IMR-90 (cell line): Measurements from ENCODE around the gene VDAC1. TPM values are rescaled to one million over a fixed set of nuclear protein-coding genes. Genes with fewer than 3 reads are reported as not detected.

ENCODE experiments used
- ATAC-seq: fragments of 200-7000 bp; cut with Tn5 transposase; 2 replicates; pipeline ENCODE4 v1.9.1; 2020; ENCODE audit warnings: low read depth, mild to moderate bottlenecking, moderate library complexity
- BruUV-seq: library from RNA; stranded (reverse); fragments of 400-500 nt; replicated peaks from 2 replicates; lab custom pipeline; 2021; lab: Mats Ljungman, UMichigan
- CTCF ChIA-PET: fragments of 300-600 bp; formaldehyde crosslinking; extraction: SDS; loops from one replicate; lab custom pipeline; 2021; ENCODE audit warnings: antibody characterized with exemption; lab: Yijun Ruan, JAX
- POLR2A ChIA-PET: fragments of 300-600 bp; sonication (Branson Sonifier 250); formaldehyde crosslinking; loops from one replicate; lab custom pipeline; 2022; ENCODE audit warnings: antibody characterized with exemption; ENCODE audit not compliant: unreplicated experiment; lab: Charles Lee
- DNase-seq: peaks from one replicate; pipeline ENCODE4 v3.0.0; 2013
- H2AFZ ChIP-seq: replicated peaks from 2 replicates; pipeline ENCODE3; 2013; ENCODE audit warnings: low read length, mild to moderate bottlenecking; ENCODE audit not compliant: poor library complexity
- H2AK5ac ChIP-seq: 2 replicates; pipeline ENCODE4 v1.6.1; 2013; ENCODE audit warnings: low read depth, low read length, inconsistent platforms
- H2AK9ac ChIP-seq: replicated peaks from 2 replicates; pipeline ENCODE3; 2013; ENCODE audit warnings: mild to moderate bottlenecking, low read depth, low read length, moderate library complexity; ENCODE audit not compliant: poor library complexity
- H2BK120ac ChIP-seq: 2 replicates; pipeline ENCODE4 v1.6.1; 2013; ENCODE audit warnings: low read depth, low read length, inconsistent platforms
- H2BK15ac ChIP-seq: 3 replicates; pipeline ENCODE4 v1.6.1; 2013; ENCODE audit warnings: low read depth, low read length, inconsistent platforms
- H2BK20ac ChIP-seq: 2 replicates; pipeline ENCODE4 v1.6.1; 2013; ENCODE audit warnings: low read depth, mild to moderate bottlenecking, inconsistent platforms, low read length, moderate library complexity
- H2BK5ac ChIP-seq: 2 replicates; pipeline ENCODE4 v1.6.1; 2013; ENCODE audit warnings: mild to moderate bottlenecking, low read depth, low read length, inconsistent platforms; ENCODE audit not compliant: poor library complexity, severe bottlenecking
- H3K14ac ChIP-seq: replicated peaks from 2 replicates; pipeline ENCODE4 v1.6.1; 2013; ENCODE audit warnings: low read depth, low read length, inconsistent platforms
- H3K18ac ChIP-seq: 2 replicates; pipeline ENCODE4 v1.6.1; 2013; ENCODE audit warnings: low read depth, low read length, control low read depth
- H3K23ac ChIP-seq: 2 replicates; pipeline ENCODE4 v1.6.1; 2013; ENCODE audit warnings: low read depth, low read length, inconsistent platforms
- H3K27ac ChIP-seq: 2 replicates; pipeline ENCODE4 v1.5.1; 2013; ENCODE audit warnings: mild to moderate bottlenecking, control low read depth, low read length; ENCODE audit not compliant: insufficient read depth
- H3K27me3 ChIP-seq: 2 replicates; pipeline ENCODE4 v1.6.1; 2013; ENCODE audit warnings: low read length; ENCODE audit not compliant: control insufficient read depth, insufficient read depth
- H3K36me3 ChIP-seq: 2 replicates; pipeline ENCODE4 v1.6.1; 2013; ENCODE audit warnings: low read length, mixed read lengths; ENCODE audit not compliant: control insufficient read depth, insufficient read depth
- H3K4ac ChIP-seq: 2 replicates; pipeline ENCODE4 v1.6.1; 2013; ENCODE audit warnings: low read depth, low read length, inconsistent platforms
- H3K4me1 ChIP-seq: 2 replicates; pipeline ENCODE4 v1.6.1; 2013; ENCODE audit warnings: low read length, mixed read lengths; ENCODE audit not compliant: control insufficient read depth, insufficient read depth
- H3K4me2 ChIP-seq: 2 replicates; pipeline ENCODE4 v1.6.1; 2013; ENCODE audit warnings: low read depth, mild to moderate bottlenecking, control low read depth, low read length, moderate library complexity
- H3K4me3 ChIP-seq: 2 replicates; pipeline ENCODE4 v1.5.1; 2013; ENCODE audit warnings: low read depth, mild to moderate bottlenecking, control low read depth, low read length, moderate library complexity; ENCODE audit not compliant: insufficient read depth
- H3K56ac ChIP-seq: 2 replicates; pipeline ENCODE4 v1.6.1; 2013; ENCODE audit warnings: low read length, inconsistent platforms; ENCODE audit not compliant: insufficient read depth; ENCODE audit errors: extremely low read depth
- H3K79me1 ChIP-seq, 2 experiments: 2 replicates each; pipeline ENCODE4 v1.6.1; 2013; ENCODE audit warnings: low read length in 2 of 2, inconsistent platforms in 1 of 2, low read depth in 1 of 2
- H3K9ac ChIP-seq: 2 replicates; pipeline ENCODE4 v1.6.1; 2013; ENCODE audit warnings: low read depth, low read length, control low read depth
- H3K9me1 ChIP-seq: 2 replicates; pipeline ENCODE4 v1.6.1; 2013; ENCODE audit warnings: low read length, inconsistent platforms; ENCODE audit not compliant: insufficient read depth
- H3K9me3 ChIP-seq: 2 replicates; pipeline ENCODE4 v1.6.1; 2013; ENCODE audit warnings: low read length; ENCODE audit not compliant: control insufficient read depth, insufficient read depth
- H4K20me1 ChIP-seq: 2 replicates; pipeline ENCODE4 v1.6.1; 2013; ENCODE audit warnings: low read length, inconsistent platforms; ENCODE audit not compliant: insufficient read depth
- H4K5ac ChIP-seq: 2 replicates; pipeline ENCODE4 v1.6.1; 2013; ENCODE audit warnings: mild to moderate bottlenecking, low read depth, low read length, control low read depth
- H4K8ac ChIP-seq, 2 experiments: 2 replicates each; pipeline ENCODE4 v1.6.1; 2013; ENCODE audit warnings: low read depth in 2 of 2, low read length in 2 of 2, control low read depth in 1 of 2, inconsistent platforms in 1 of 2
- H4K91ac ChIP-seq: 2 replicates; pipeline ENCODE4 v1.6.1; 2013; ENCODE audit warnings: low read depth, low read length, inconsistent platforms; ENCODE audit not compliant: insufficient read depth
- BHLHE40 ChIP-seq: fragments of 150-350 bp; IDR thresholded peaks from 2 replicates; pipeline ENCODE4 v1.6.1; 2016; ENCODE audit warnings: mild to moderate bottlenecking, low read depth, low read length
- CEBPB ChIP-seq: IDR thresholded peaks from 2 replicates; pipeline ENCODE4 v1.6.1; 2012; ENCODE audit warnings: low read depth, low read length, improper control_type of control experiment
- CHD1 ChIP-seq: IDR thresholded peaks from 2 replicates; pipeline ENCODE4 v1.6.1; 2012; ENCODE audit warnings: low read depth, low read length, improper control_type of control experiment
- ELK1 ChIP-seq: fragments of 150-350 bp; IDR thresholded peaks from 2 replicates; pipeline ENCODE4 v1.6.1; 2016; ENCODE audit warnings: low read depth, mild to moderate bottlenecking, low read length, moderate library complexity, borderline replicate concordance
- FOS ChIP-seq: fragments of 150-350 bp; IDR thresholded peaks from 2 replicates; pipeline ENCODE4 v1.6.1; 2016; ENCODE audit warnings: low read depth, low read length
- MAZ ChIP-seq: IDR thresholded peaks from 2 replicates; pipeline ENCODE4 v1.6.1; 2012; ENCODE audit warnings: low read depth, mild to moderate bottlenecking, low read length, improper control_type of control experiment, moderate library complexity, borderline replicate concordance
- MXI1 ChIP-seq: IDR thresholded peaks from 2 replicates; pipeline ENCODE4 v1.6.1; 2012; ENCODE audit warnings: low read depth, mild to moderate bottlenecking, low read length, moderate library complexity, borderline replicate concordance
- NFE2L2 ChIP-seq: fragments of 150-350 bp; IDR thresholded peaks from 2 replicates; pipeline ENCODE4 v1.6.1; 2016; ENCODE audit warnings: low read depth, mild to moderate bottlenecking, low read length
- POLR2A ChIP-seq: IDR thresholded peaks from 2 replicates; pipeline ENCODE4 v1.6.1; 2012; ENCODE audit warnings: mild to moderate bottlenecking, low read depth, low read length
- RCOR1 ChIP-seq: IDR thresholded peaks from 2 replicates; pipeline ENCODE4 v1.6.1; 2012; ENCODE audit warnings: mild to moderate bottlenecking, low read length, improper control_type of control experiment; ENCODE audit not compliant: insufficient replicate concordance
- RFX5 ChIP-seq: IDR thresholded peaks from 2 replicates; pipeline ENCODE4 v1.8.0; 2012; ENCODE audit warnings: low read depth, mild to moderate bottlenecking, low read length, moderate library complexity
- WGBS, 2 experiments: methylation state at CpG; one replicate each; pipeline versions ENCODE4 v1.1.5 to v1.1.7; 2013; ENCODE audit warnings: missing lambda C conversion rate in 2 of 2; ENCODE audit not compliant: insufficient read length in 1 of 2; ENCODE audit errors: extremely low coverage in 2 of 2; 5-methylcytosine and 5-hydroxymethylcytosine counted together
- dilution Hi-C: fragments of 300-500 bp; cut with HindIII; formaldehyde crosslinking; loops from one replicate; pipeline ENCODE4 v1.14.3; 2018; ENCODE audit warnings: low sequenced_read_pairs; ENCODE audit not compliant: unreplicated experiment
- in situ Hi-C: fragments of 300-500 bp; cut with MboI; formaldehyde crosslinking; loops from 3 replicates; pipeline ENCODE4 v1.14.3; 2019; ENCODE audit warnings: low sequenced_read_pairs, inconsistent platforms, mixed read lengths
- intact Hi-C: fragments of 100-400 bp; cut with micrococcal nuclease; formaldehyde crosslinking; loops from 2 replicates; pipeline ENCODE4 v1.10.0; 2022
- polyA plus RNA-seq, 3 experiments: library from polyadenylated mRNA; depleted of rRNA; stranded (reverse); fragments of >200 nt; gene quantifications; 2 replicates each; pipeline ENCODE4 v1.2.3, GENCODE V29; 2012; ENCODE audit warnings: low replicate concordance in 1 of 3
- total RNA-seq: library from RNA; depleted of rRNA; stranded (reverse); fragments of >200 nt; gene quantifications from 2 replicates; pipeline ENCODE4 v1.2.3, GENCODE V29; 2012

VDAC1 gene
- total and polyA plus RNA-seq, 2 of the 4 experiments (the other 2 are of a cell fraction) = 289 to 365 TPM

GRCh38 chr5:133938039-133938821 is 66.5 kb downstream of the VDAC1 start:
- H3K18ac ChIP-seq = no peak overlapping the region
- H3K4me3 ChIP-seq = no peak overlapping the region
- no peak overlapping the region for H2BK5ac ChIP-seq
- no peaks in the 10 kb centered on the region for H3K9me1 ChIP-seq
- in situ Hi-C loops (no loop called here), dilution Hi-C loops (no loop called here), intact Hi-C loops (no loop called here)
- DNase-seq = no peak
- H3K14ac ChIP-seq = no peak overlapping the region
- no peak overlapping the region for H3K9ac ChIP-seq
- H3K4ac ChIP-seq = no peak overlapping the region
- no peaks in the 10 kb centered on the region for H3K4me1 ChIP-seq
- no peak overlapping the region for H4K91ac ChIP-seq
- no peaks in the 10 kb centered on the region for H3K79me1 ChIP-seq
- H4K5ac ChIP-seq = no peak overlapping the region
- H2BK15ac ChIP-seq = no peak overlapping the region
- no peak for TF ChIP-seq MXI1
- no peak for TF ChIP-seq CHD1
- TF ChIP-seq NFE2L2 = no peak
- TF ChIP-seq FOS = no peak
- TF ChIP-seq RCOR1 = no peak
- no peak for TF ChIP-seq BHLHE40
- no peak for TF ChIP-seq MAZ
- no peak for TF ChIP-seq POLR2A
- no peak for TF ChIP-seq ELK1
- no peak for TF ChIP-seq CEBPB
- no peak for TF ChIP-seq RFX5
- BruUV-seq = no TSS peak
- H3K27ac ChIP-seq = no peak overlapping the region
- H4K20me1 ChIP-seq = no peaks in the 10 kb centered on the region
- H3K23ac ChIP-seq = no peak overlapping the region
- peaks cover 1% of the 10 kb centered on the region; the same call in 1 of the 2 replicates for H3K9me3 ChIP-seq
- no peak overlapping the region for H2BK120ac ChIP-seq
- ATAC-seq = no peak
- H2AK5ac ChIP-seq = no peak overlapping the region
- H3K27me3 ChIP-seq = peaks cover 32% of the 10 kb centered on the region
- POLR2A ChIA-PET = interaction anchor here (0.6 kb wide), 1 partner anchor 14 kb away, joined by 7 read pairs; no protein-coding TSS in a partner anchor
- H3K36me3 ChIP-seq = no peaks in the 10 kb centered on the region
- no peak overlapping the region for H2BK20ac ChIP-seq
- no peak overlapping the region for H4K8ac ChIP-seq
- no peak overlapping the region for H3K4me2 ChIP-seq
- no peak overlapping the region for H2AK9ac ChIP-seq
- CTCF ChIA-PET = no interaction called here
- no peak overlapping the region for H3K56ac ChIP-seq
- WGBS, 2 experiments = 40% methylated on average over 2 of the region's 6 CpGs; no CpG with 5 or more reads in 1 of the 2 experiments
- no peak overlapping the region for H2AFZ ChIP-seq
